Hepatocyte (in vitro differentiated cells): ENCODE data around the gene LARP4B. TPM values are rescaled to one million over a fixed set of nuclear protein-coding genes. Genes with fewer than 3 reads are reported as not detected.

ENCODE experiments used
- DNase-seq: peaks from one replicate; pipeline ENCODE4 v3.0.0-alpha.2; 2016; ENCODE audit warnings: low spot score
- H2AFZ ChIP-seq: fragments of 200-600 bp; sonication (generic); 2 replicates; pipeline ENCODE4 v1.6.0; 2016; ENCODE audit warnings: antibody characterized with exemption, mild to moderate bottlenecking
- H3K27ac ChIP-seq: fragments of 200-600 bp; sonication (generic); 2 replicates; pipeline ENCODE4 v1.5.1; 2016; ENCODE audit warnings: mild to moderate bottlenecking
- H3K27me3 ChIP-seq: fragments of 200-600 bp; sonication (generic); 2 replicates; pipeline ENCODE4 v1.6.1; 2016
- H3K36me3 ChIP-seq: fragments of 200-600 bp; sonication (generic); replicated peaks from 2 replicates; pipeline ENCODE4 v1.5.1; 2016; ENCODE audit warnings: low read depth; ENCODE audit not compliant: insufficient read depth
- H3K4me1 ChIP-seq: fragments of 200-600 bp; sonication (generic); 2 replicates; pipeline ENCODE4 v1.5.1; 2016; ENCODE audit warnings: mild to moderate bottlenecking, moderate library complexity; ENCODE audit not compliant: insufficient read depth
- H3K4me2 ChIP-seq: fragments of 200-600 bp; sonication (generic); 2 replicates; pipeline ENCODE4 v1.6.0; 2016
- H3K4me3 ChIP-seq: fragments of 200-600 bp; sonication (generic); 2 replicates; pipeline ENCODE4 v1.5.1; 2016; ENCODE audit warnings: mild to moderate bottlenecking
- H3K79me2 ChIP-seq: fragments of 200-600 bp; sonication (generic); 2 replicates; pipeline ENCODE4 v1.6.0; 2017; ENCODE audit warnings: mild to moderate bottlenecking
- H3K9me2 ChIP-seq: fragments of 200-600 bp; sonication (generic); replicated peaks from 2 replicates; pipeline ENCODE4 v1.6.0; 2017; ENCODE audit warnings: mild to moderate bottlenecking; ENCODE audit not compliant: insufficient read depth
- H3K9me3 ChIP-seq: fragments of 200-600 bp; sonication (generic); 2 replicates; pipeline ENCODE4 v1.5.1; 2016; ENCODE audit warnings: low read depth, mild to moderate bottlenecking
- H4K20me1 ChIP-seq: fragments of 200-600 bp; sonication (generic); 2 replicates; pipeline ENCODE4 v1.6.0; 2016; ENCODE audit warnings: mild to moderate bottlenecking; ENCODE audit not compliant: insufficient read depth, poor library complexity, severe bottlenecking
- CTCF ChIP-seq: fragments of 200-600 bp; sonication (generic); IDR thresholded peaks from 2 replicates; pipeline ENCODE4 v1.5.1; 2016; ENCODE audit warnings: antibody characterized with exemption, mild to moderate bottlenecking; ENCODE audit not compliant: poor library complexity
- EZH2 ChIP-seq: fragments of 200-600 bp; sonication (generic); IDR thresholded peaks from 2 replicates; pipeline ENCODE4 v1.6.1; 2016; ENCODE audit warnings: antibody characterized with exemption, mild to moderate bottlenecking, borderline replicate concordance
- EZH2phosphoT487 ChIP-seq: fragments of 200-600 bp; sonication (generic); IDR thresholded peaks from one replicate; pipeline ENCODE4 v1.6.1; 2018; ENCODE audit warnings: antibody characterized with exemption, mild to moderate bottlenecking, low read depth, moderate library complexity; ENCODE audit not compliant: unreplicated experiment, severe bottlenecking
- WGBS: methylation state at CpG from one replicate; pipeline ENCODE4 v1.1.6; 2016; ENCODE audit warnings: low lambda C conversion rate; ENCODE audit errors: missing lambda C conversion rate; 5-methylcytosine and 5-hydroxymethylcytosine counted together
- polyA plus RNA-seq: library from polyadenylated mRNA; unstranded; fragments of >200 nt; fragmentation: Nextera tagmentation; extraction: Ambion mirVana; gene quantifications from 2 replicates; pipeline ENCODE4 v1.2.1, GENCODE V29; 2016
- total RNA-seq: library from RNA; depleted of rRNA; stranded (reverse); fragments of >200 nt; gene quantifications from 2 replicates; pipeline ENCODE4 v1.2.3, GENCODE V29; 2014

LARP4B gene
- total and polyA plus RNA-seq, 2 experiments from 2014 or later, result 28.4 to 43.4 TPM

GRCh38 chr10:920450-920849, 11.1 kb downstream of the LARP4B start:
- H3K36me3 ChIP-seq, result no peaks in the 10 kb centered on the region
- peaks cover 90% of the 10 kb centered on the region for H4K20me1 ChIP-seq
- H3K9me2 ChIP-seq, result no peaks in the 10 kb centered on the region
- TF ChIP-seq EZH2, result no peak
- no peak for TF ChIP-seq CTCF
- H3K27me3 ChIP-seq, result no peaks in the 10 kb centered on the region
- no peak overlapping the region for H3K4me3 ChIP-seq
- no peak overlapping the region for H3K27ac ChIP-seq
- H3K9me3 ChIP-seq, result no peaks in the 10 kb centered on the region
- H3K4me2 ChIP-seq, result no peak overlapping the region
- peaks cover 100% of the 10 kb centered on the region for H3K79me2 ChIP-seq
- no peak for DNase-seq
- H2AFZ ChIP-seq, result no peak overlapping the region
- H3K4me1 ChIP-seq, result peaks cover 23% of the 10 kb centered on the region
- WGBS, result 93% methylated on average over 3 of the region's 3 CpGs

GRCh38 chr10:919481-919880, 12.0 kb downstream of the LARP4B start:
- Histone ChIP-seq H2AFZ (no peak overlapping the region), H3K36me3 (no peaks in the 10 kb centered on the region), H3K9me2 (no peaks in the 10 kb centered on the region), H3K9me3 (no peaks in the 10 kb centered on the region), H3K27ac (no peak overlapping the region), H3K27me3 (no peaks in the 10 kb centered on the region), H3K4me1 (peaks cover 23% of the 10 kb centered on the region), H3K79me2 (peaks cover 100% of the 10 kb centered on the region), H3K4me2 (no peak overlapping the region), H3K4me3 (no peak overlapping the region), H4K20me1 (peaks cover 85% of the 10 kb centered on the region)
- DNase-seq, result no peak
- 93% methylated on average over 3 of the region's 3 CpGs for WGBS
- TF ChIP-seq CTCF (no peak), EZH2phosphoT487 (no peak), EZH2 (no peak)

- Histone ChIP-seq H3K27ac (peak overlapping the region; percentile 37), H3K9me3 (no peaks in the 10 kb centered on the region), H3K4me3 (no peak overlapping the region), H3K4me2 (no peak overlapping the region), H4K20me1 (peaks cover 85% of the 10 kb centered on the region), H2AFZ (no peak overlapping the region), H3K27me3 (no peaks in the 10 kb centered on the region), H3K79me2 (peaks cover 100% of the 10 kb centered on the region), H3K36me3 (no peaks in the 10 kb centered on the region), H3K4me1 (peaks cover 15% of the 10 kb centered on the region), H3K9me2 (no peaks in the 10 kb centered on the region)
- whole genome bisulfite sequencing, result 71% methylated on average over 3 of the region's 3 CpGs
- TF ChIP-seq CTCF, result no peak
- TF ChIP-seq EZH2phosphoT487, result no peak
- TF ChIP-seq EZH2, result no peak
- DNase-seq, result no peak
Measured at GRCh38 chr10:917999-918398, 13.5 kb downstream of the LARP4B start.

- WGBS, result 71% methylated on average over 3 of the region's 3 CpGs
- Histone ChIP-seq H3K4me2 (no peak overlapping the region), H3K9me2 (no peaks in the 10 kb centered on the region), H3K27ac (no peak overlapping the region), H3K27me3 (no peaks in the 10 kb centered on the region), H3K4me3 (no peak overlapping the region), H4K20me1 (peaks cover 81% of the 10 kb centered on the region), H3K9me3 (no peaks in the 10 kb centered on the region), H3K36me3 (no peaks in the 10 kb centered on the region), H3K4me1 (peaks cover 12% of the 10 kb centered on the region), H3K79me2 (peaks cover 100% of the 10 kb centered on the region), H2AFZ (no peak overlapping the region)
- no peak for DNase-seq
- TF ChIP-seq CTCF, result no peak
- TF ChIP-seq EZH2phosphoT487, result no peak
- TF ChIP-seq EZH2, result no peak
Measured at GRCh38 chr10:917416-917720, 14.1 kb downstream of the LARP4B start.
